HG03066 (cell line): ENCODE data around the gene MRPL50.

ENCODE experiments used
- ATAC-seq: cut with Tn5 transposase; IDR thresholded peaks from one replicate; pipeline ENCODE4 v1.9.1; 2021; ENCODE audit warnings: low read depth; ENCODE audit not compliant: unreplicated experiment

The MRPL50 gene

DNA sequence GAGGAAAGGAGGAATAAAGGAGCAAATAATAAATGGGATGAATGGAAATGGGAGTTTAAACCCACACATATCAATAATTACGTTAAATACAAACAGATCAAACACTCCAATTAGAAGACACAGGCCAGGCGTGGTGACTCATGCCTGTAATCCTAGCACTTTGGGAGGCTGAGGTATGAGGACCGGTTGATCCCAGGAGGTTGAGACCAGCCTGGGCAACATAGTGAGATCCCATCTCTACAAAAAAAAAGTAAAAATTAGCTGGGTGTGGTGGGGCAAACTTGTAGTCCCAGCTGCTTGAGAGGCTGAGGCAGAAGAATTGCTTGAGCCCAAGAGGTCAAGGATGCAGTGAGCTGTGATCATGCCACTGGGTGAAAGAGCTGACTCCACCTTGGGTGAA, 17.3 kb downstream of the MRPL50 start:
- ATAC-seq = no peak

DNA sequence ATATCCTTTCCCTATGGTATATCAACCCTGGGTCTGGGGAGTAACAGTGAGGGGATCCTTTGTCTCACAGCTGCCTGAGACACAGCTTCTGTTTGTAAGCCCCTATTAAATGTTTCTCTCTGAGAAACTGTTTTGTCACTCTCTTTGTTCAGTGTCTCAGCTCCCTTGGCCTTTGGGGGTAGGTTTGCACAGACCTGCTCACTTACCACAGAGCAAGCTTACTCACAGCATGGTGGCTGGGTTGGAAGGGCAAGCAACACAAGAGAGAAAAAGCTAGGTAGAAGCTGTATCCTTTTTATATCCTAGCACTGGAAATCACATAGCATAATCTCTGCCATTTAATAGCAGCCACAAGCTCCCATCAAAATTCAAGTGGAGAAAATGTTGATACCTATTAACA, 18.1 kb downstream of the MRPL50 start:
- no peak for ATAC-seq

GRCh38 chr9:101376111-101376848, 22.1 kb downstream of the MRPL50 start:
- no peak for ATAC-seq

- ATAC-seq = no peak
Measured at GRCh38 chr9:101375546-101375945, 22.9 kb downstream of the MRPL50 start.

GRCh38 chr9:101372327-101373118, 25.9 kb downstream of the MRPL50 start:
- ATAC-seq = no peak

GRCh38 chr9:101371813-101372212, 26.6 kb downstream of the MRPL50 start:
- ATAC-seq = no peak

DNA sequence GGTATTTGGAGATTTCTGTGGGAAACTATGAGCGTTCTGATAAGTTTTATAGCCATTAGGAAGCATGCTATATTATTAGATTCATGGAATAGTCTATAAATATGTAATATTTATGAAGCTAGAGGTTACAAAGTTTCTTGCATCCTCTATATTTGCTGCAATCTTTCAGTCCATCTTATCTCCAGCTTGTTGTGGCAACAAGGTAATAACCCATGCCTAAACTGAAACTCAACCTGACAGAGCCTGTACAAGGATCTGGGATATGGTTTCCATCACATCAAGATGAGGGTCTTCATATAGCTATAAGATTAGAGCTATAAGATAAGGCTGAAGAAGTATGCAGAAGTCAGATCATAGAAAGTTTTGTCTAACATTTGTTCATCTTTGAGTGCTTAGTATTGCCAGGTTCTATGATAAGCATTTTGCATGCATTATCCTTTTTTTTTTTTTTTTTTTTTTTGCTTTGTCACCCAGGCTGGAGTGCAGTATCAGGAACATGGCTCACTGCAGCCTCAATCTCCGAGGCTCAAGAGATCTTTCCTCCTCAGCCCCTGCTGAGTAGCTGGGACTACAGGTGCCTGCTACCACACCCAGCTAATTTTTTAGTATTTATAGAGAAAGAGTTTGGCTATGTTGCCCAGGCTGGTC, 28.4 kb downstream of the MRPL50 start:
- no peak for ATAC-seq

DNA sequence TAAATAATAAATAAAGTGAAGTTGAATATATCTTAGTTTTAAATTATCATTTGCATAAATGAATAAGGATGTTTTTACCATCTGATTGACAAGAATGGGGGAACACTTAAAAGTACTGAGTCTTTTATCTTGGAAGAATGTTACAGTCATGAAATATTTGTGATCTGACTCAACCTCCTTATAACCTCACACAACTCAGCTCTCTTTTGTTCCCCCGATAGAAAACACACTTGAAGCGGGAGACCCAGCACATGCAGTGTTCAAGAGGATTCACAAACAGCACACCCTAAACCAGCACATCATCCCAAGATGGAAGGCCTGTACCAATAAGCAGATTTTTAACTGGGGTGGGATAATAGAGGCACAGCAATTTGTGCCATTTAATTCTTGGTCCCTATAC, 29.1 kb downstream of the MRPL50 start:
- ATAC-seq = no peak

- no peak for ATAC-seq
Measured at GRCh38 chr9:101367323-101367722, 31.1 kb downstream of the MRPL50 start.

DNA sequence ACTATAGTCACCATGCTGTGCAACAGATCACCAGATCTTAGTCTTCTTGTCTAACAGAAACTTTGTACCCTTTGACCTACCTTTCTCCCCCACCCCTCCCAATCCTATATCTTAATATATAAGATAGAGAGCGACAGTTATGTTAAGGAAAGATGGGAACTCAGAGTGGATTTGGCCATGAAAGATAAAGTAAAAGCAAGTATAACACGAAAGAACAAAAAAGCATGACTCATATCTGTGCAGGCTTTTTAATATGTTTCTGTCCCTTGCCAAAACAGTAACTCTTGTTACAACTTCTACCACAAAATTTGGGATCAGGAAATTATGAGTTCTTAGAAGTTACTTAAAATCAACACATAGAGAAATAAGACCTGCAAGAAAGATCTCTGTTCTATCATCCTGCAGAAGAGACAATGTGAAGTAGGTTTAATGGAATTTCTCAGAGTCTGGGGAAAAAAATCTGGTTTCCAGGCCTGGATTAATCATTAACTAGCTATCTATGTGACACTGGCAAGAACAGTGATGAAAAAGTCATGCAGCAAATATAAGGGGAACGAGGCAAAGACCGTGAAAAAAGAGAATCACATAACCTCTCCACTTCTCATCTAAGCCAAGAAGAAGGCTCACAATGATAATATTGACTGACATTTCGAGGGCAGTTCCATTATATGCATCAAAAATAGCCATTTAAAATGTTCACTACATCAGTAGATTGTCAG, 32.2 kb downstream of the MRPL50 start:
- no peak for ATAC-seq

DNA sequence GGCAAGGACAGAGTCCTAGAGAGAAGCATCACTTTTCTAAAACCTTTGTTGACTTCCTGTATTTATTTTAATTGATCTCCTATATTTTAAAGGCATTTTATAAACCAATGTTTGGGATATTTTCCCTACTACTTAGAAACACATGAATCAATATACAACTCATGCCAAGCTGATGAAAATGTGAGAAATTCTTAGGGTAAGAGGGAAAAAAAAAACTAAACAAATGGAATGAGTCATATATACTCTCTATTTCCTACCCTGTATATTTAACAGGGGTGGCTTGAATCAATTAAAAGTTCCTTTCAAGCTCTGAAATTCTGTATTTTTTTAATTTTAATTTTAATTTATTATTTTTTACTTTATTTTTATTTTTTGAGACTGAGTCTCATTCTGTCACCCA, 33.2 kb downstream of the MRPL50 start:
- ATAC-seq = no peak

GRCh38 chr9:101362450-101362849, 36.0 kb downstream of the MRPL50 start:
- no peak for ATAC-seq

GRCh38 chr9:101360647-101361046, 37.8 kb downstream of the MRPL50 start:
- ATAC-seq = no peak

GRCh38 chr9:101359679-101360078, 38.7 kb downstream of the MRPL50 start:
- no peak for ATAC-seq

GRCh38 chr9:101356619-101357018, 41.8 kb downstream of the MRPL50 start:
- ATAC-seq = no peak

DNA sequence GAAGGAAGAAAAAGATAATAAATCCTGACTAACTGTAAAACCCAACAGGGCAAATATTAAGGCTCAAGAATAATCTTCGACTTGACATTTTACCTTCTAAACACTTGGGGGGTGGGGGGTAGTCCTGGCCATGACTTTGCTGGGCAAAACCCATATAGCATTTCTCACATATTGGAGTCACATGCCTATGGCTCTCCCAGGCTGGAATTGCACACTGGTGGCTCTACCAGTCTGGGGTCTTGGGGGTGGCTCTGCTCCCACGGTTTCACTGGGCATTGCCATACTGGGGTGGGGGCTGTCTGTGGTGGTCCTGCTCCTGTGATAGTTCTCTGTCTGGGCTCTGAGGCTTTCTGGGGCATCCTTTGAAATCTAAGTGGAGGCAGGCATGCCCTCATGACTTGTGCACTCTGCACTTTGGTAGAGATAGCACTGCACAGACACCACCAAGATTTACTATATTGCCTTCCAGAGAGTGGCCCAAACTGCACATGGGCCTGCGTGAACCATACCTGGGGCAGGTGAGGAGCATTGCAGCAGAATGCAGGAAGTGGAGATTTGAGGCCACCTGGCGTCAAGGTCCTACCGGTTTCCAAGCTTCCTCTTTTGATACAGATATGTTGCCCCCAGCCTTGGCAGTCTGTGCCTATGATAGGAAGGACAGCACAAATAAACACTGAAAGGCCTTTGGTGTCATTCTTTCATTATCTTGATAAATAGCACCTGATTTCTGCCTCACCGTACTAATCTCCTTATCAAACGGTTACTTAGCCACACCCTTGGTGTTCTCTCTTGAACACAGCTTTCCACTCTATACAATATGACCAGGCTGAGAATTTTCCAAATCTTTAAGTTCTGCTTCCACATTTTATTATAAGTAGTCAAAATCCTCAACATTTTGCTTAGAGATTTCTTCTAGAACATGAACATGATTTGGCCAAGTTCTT, 43.4 kb downstream of the MRPL50 start:
- ATAC-seq = no peak

DNA sequence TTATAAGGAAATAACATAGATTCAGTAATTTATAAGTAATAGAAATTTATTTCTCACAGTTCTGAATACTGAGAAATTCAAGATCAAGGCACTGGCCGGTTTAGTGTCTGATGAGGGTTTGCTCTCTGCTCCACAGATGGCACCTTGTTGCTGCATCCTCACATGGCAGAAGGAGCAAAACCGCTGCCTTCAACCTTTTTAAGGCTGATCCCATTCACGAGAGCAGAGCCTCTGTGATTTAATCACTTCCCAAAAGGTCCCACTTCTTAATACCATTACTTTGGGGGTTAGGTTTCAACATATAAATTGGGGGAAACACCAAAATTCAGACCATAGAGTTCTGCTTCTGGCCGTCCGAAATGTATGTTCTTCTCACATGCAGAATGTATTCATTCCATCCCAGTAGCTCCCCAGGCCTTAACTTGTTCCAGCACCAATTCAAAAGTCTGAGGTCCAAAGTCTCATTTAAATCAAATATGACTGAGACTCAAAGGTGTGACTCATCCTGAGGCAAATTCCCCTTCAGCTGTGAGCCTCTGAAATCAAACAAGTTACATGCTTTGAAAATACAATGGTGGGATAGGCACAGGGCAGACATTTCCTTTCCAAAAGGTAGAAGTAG, 44.2 kb downstream of the MRPL50 start:
- no peak for ATAC-seq

GRCh38 chr9:101353683-101354082, 44.7 kb downstream of the MRPL50 start:
- no peak for ATAC-seq

GRCh38 chr9:101352892-101353463, 45.4 kb downstream of the MRPL50 start:
- no peak for ATAC-seq
